OCI-LY7 (cell line): ENCODE data around the gene AUTS2. TPM values are rescaled to one million over a fixed set of nuclear protein-coding genes. Genes with fewer than 3 reads are reported as not detected.

Experiments
- BruUV-seq: library from RNA; stranded (reverse); fragments of 400-500 nt; replicated peaks from 2 replicates; lab custom pipeline; 2021; lab: Mats Ljungman, UMichigan
- CTCF ChIA-PET: fragments of 300-600 bp; sonication (Branson Sonifier 250); formaldehyde crosslinking; loops from one replicate; lab custom pipeline; 2022; ENCODE audit warnings: antibody characterized with exemption; ENCODE audit not compliant: unreplicated experiment; lab: Charles Lee
- POLR2A ChIA-PET: fragments of 300-600 bp; sonication (Branson Sonifier 250); formaldehyde crosslinking; loops from one replicate; lab custom pipeline; 2022; ENCODE audit warnings: antibody characterized with exemption; lab: Charles Lee
- DNase-seq: peaks from one replicate; pipeline ENCODE4 v3.0.0-alpha.2; 2015; ENCODE audit warnings: low spot score
- H2AFZ ChIP-seq: fragments of 200-600 bp; sonication (generic), shearing (Covaris generic); 2 replicates; pipeline ENCODE4 v1.6.1; 2014; ENCODE audit warnings: mild to moderate bottlenecking, antibody characterized with exemption, low read length, moderate library complexity
- H3K27ac ChIP-seq: fragments of 200-600 bp; sonication (generic); 2 replicates; pipeline ENCODE4 v1.5.1; 2014; ENCODE audit warnings: mixed run types, low read depth, mild to moderate bottlenecking, moderate library complexity, low read length, inconsistent platforms; ENCODE audit not compliant: poor library complexity, severe bottlenecking
- H3K36me3 ChIP-seq: fragments of 200-600 bp; sonication (generic); 2 replicates; pipeline ENCODE4 v1.6.1; 2014; ENCODE audit warnings: mild to moderate bottlenecking, antibody characterized with exemption, low read length, moderate library complexity, mixed read lengths; ENCODE audit not compliant: insufficient read depth
- H3K4me1 ChIP-seq: fragments of 200-600 bp; sonication (generic); 2 replicates; pipeline ENCODE4 v1.5.1; 2014; ENCODE audit warnings: mild to moderate bottlenecking, low read length; ENCODE audit not compliant: insufficient read depth, poor library complexity, severe bottlenecking
- H3K4me2 ChIP-seq: fragments of 200-600 bp; sonication (generic); 2 replicates; pipeline ENCODE4 v1.6.1; 2014; ENCODE audit warnings: mild to moderate bottlenecking, low read length
- H3K4me3 ChIP-seq: fragments of 200-600 bp; sonication (generic); 2 replicates; pipeline ENCODE4 v1.5.1; 2014; ENCODE audit warnings: mild to moderate bottlenecking, low read depth, low read length; ENCODE audit not compliant: poor library complexity, severe bottlenecking
- H3K79me2 ChIP-seq: fragments of 200-600 bp; sonication (generic); 2 replicates; pipeline ENCODE4 v1.6.1; 2016; ENCODE audit warnings: low read depth, mild to moderate bottlenecking, low read length, moderate library complexity, mixed read lengths; ENCODE audit not compliant: insufficient read depth
- H3K9me2 ChIP-seq: fragments of 200-600 bp; sonication (generic); 2 replicates; pipeline ENCODE4 v1.6.1; 2016; ENCODE audit warnings: mild to moderate bottlenecking, low read length, mixed read lengths; ENCODE audit not compliant: insufficient read depth
- H3K9me3 ChIP-seq: fragments of 200-600 bp; sonication (generic); 2 replicates; pipeline ENCODE4 v1.6.1; 2014; ENCODE audit warnings: mild to moderate bottlenecking, mixed run types, low read length, mixed read lengths
- H4K20me1 ChIP-seq: fragments of 200-600 bp; sonication (generic); 2 replicates; pipeline ENCODE4 v1.6.1; 2014; ENCODE audit warnings: mild to moderate bottlenecking, antibody characterized with exemption, low read length, moderate library complexity, mixed read lengths; ENCODE audit not compliant: insufficient read depth
- EZH2phosphoT487 ChIP-seq: fragments of 200-600 bp; sonication (generic); IDR thresholded peaks from 2 replicates; pipeline ENCODE4 v1.6.1; 2018; ENCODE audit warnings: low read depth, borderline replicate concordance, mild to moderate bottlenecking, mixed run types, antibody characterized with exemption, low read length, moderate library complexity, mixed read lengths
- intact Hi-C: fragments of 100-400 bp; cut with micrococcal nuclease; formaldehyde crosslinking; loops from one replicate; pipeline ENCODE4 v1.10.0; 2022; ENCODE audit not compliant: unreplicated experiment
- total RNA-seq, 2 experiments: library from RNA; depleted of rRNA in 1 of 2; stranded (reverse); fragments of >200 nt in 1 of 2; shearing (Covaris generic) in 1 of 2; gene quantifications; 2 replicates each; pipeline ENCODE4 v1.2.3, GENCODE V29; 2014 to 2022
- TF ChIP-seq, protein P1 (sequence below): fragments of 200-600 bp; sonication (generic); conservative IDR thresholded peaks from 2 replicates; pipeline ENCODE4 v1.5.1; 2014; ENCODE audit warnings: mild to moderate bottlenecking, antibody characterized with exemption, low read length, moderate library complexity, mixed read lengths

The AUTS2 gene
- total RNA-seq, 2 experiments from 2014 or later, result 37.9 to 78.5 TPM

DNA sequence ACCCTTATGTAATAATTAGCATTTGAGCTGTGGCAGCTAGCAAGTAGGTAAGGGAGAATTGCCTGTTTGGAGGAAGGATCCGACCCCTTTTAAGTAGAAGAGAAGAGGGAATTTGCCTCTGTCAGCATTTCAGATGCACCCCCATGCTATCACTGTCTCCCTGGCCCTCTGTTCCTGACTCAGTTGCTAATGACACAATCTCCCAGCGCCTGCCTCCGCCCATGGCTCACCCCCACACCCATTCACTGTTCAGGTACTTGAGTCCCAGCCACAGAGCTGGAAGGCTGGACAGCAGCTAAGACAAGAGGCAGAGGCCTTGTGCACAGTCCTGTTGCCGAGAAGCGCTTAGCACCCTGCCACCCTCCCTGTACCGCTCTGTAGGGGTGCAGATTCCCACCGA, 1021.4 kb downstream of the AUTS2 start:
- H4K20me1 ChIP-seq, result no peaks in the 10 kb centered on the region
- no peaks in the 10 kb centered on the region for H3K9me2 ChIP-seq
- H3K36me3 ChIP-seq, result no peaks in the 10 kb centered on the region
- no peak overlapping the region for H3K27ac ChIP-seq
- intact Hi-C loops, result no loop called here
- BruUV-seq, result no TSS peak
- H3K4me3 ChIP-seq, result no peak overlapping the region
- no peaks in the 10 kb centered on the region for H3K9me3 ChIP-seq
- no peak for DNase-seq
- H3K79me2 ChIP-seq, result no peaks in the 10 kb centered on the region
- H3K4me1 ChIP-seq, result no peaks in the 10 kb centered on the region
- H3K4me2 ChIP-seq, result no peak overlapping the region
- TF ChIP-seq EZH2phosphoT487, result no peak
- TF ChIP-seq, protein P1, sequence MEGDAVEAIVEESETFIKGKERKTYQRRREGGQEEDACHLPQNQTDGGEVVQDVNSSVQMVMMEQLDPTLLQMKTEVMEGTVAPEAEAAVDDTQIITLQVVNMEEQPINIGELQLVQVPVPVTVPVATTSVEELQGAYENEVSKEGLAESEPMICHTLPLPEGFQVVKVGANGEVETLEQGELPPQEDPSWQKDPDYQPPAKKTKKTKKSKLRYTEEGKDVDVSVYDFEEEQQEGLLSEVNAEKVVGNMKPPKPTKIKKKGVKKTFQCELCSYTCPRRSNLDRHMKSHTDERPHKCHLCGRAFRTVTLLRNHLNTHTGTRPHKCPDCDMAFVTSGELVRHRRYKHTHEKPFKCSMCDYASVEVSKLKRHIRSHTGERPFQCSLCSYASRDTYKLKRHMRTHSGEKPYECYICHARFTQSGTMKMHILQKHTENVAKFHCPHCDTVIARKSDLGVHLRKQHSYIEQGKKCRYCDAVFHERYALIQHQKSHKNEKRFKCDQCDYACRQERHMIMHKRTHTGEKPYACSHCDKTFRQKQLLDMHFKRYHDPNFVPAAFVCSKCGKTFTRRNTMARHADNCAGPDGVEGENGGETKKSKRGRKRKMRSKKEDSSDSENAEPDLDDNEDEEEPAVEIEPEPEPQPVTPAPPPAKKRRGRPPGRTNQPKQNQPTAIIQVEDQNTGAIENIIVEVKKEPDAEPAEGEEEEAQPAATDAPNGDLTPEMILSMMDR, result no peak
- ChIA-PET CTCF (no interaction called here), POLR2A (interaction anchor here (0.6 kb wide), 1 partner anchor 23 kb away, joined by 3 read pairs; no protein-coding TSS in a partner anchor)
- no peak overlapping the region for H2AFZ ChIP-seq

- Histone ChIP-seq H3K9me2 (no peaks in the 10 kb centered on the region), H3K4me3 (no peak overlapping the region), H3K79me2 (no peaks in the 10 kb centered on the region), H3K4me2 (no peak overlapping the region), H3K36me3 (no peaks in the 10 kb centered on the region), H3K27ac (no peak overlapping the region), H4K20me1 (no peaks in the 10 kb centered on the region), H3K9me3 (no peaks in the 10 kb centered on the region), H2AFZ (no peak overlapping the region), H3K4me1 (no peaks in the 10 kb centered on the region)
- POLR2A ChIA-PET, result interaction anchor here (0.5 to 0.6 kb wide), 3 partner anchors 13 to 562 kb away, joined by 3 to 4 read pairs (median 3); no protein-coding TSS in a partner anchor
- TF ChIP-seq, protein P1, result no peak
- TF ChIP-seq EZH2phosphoT487, result no peak
- CTCF ChIA-PET, result no interaction called here
- DNase-seq, result no peak
- BruUV-seq, result no TSS peak
- intact Hi-C loops, result no loop called here
These were observed 1022.2 kb downstream of the AUTS2 start for GRCh38 chr7:70620333-70621055.

DNA sequence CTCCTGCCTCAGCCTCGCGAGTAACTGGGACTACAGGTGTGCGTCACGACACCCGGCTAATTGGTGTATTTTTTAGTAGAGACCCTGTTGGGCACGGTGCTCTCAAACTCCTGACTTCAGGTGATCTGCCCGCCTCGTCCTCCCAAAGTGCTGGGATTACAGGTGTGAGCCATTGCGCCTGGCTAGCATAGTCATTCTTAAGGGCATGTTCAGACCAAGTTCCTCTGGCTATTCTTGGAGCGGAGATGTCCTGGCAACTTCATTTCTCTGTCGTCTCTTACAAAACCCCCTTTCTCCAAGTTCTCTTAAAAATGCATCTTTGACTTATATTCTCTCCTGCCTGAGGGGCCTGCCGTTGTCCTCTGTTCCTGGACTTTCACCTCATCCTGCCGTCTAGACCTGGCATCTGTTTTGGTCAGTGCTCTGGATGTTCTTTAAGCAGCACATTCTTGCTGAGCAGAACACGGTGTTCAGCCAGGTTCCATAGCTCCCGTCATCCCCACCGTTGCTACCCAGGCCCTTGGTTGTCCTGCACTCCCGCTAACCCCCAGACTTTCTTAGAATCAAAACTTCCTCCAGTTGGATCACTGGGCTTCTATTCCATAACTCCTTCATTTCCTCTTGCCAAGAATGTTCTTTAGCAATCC, 1023.8 kb downstream of the AUTS2 start:
- BruUV-seq, result no TSS peak
- no peak overlapping the region for H2AFZ ChIP-seq
- no peaks in the 10 kb centered on the region for H3K9me2 ChIP-seq
- POLR2A ChIA-PET, result no interaction called here
- H3K4me3 ChIP-seq, result no peak overlapping the region
- TF ChIP-seq, protein P1, result no peak
- no peak for TF ChIP-seq EZH2phosphoT487
- H3K27ac ChIP-seq, result no peak overlapping the region
- H3K79me2 ChIP-seq, result no peaks in the 10 kb centered on the region
- H4K20me1 ChIP-seq, result no peaks in the 10 kb centered on the region
- intact Hi-C loops, result no loop called here
- H3K36me3 ChIP-seq, result no peaks in the 10 kb centered on the region
- no peak for DNase-seq
- H3K9me3 ChIP-seq, result no peaks in the 10 kb centered on the region
- no peaks in the 10 kb centered on the region for H3K4me1 ChIP-seq
- CTCF ChIA-PET, result no interaction called here
- no peak overlapping the region for H3K4me2 ChIP-seq
